A549 (cell line): Measurements from ENCODE around the gene POLR3B.

Source experiments
- HDAC2 ChIP-seq: fragments of 200-600 bp; sonication (generic); IDR thresholded peaks from 2 replicates; pipeline ENCODE4 v1.6.1; 2016
- JUN ChIP-seq, 2 experiments: fragments of >200 bp; sonication (Bioruptor Twin); formaldehyde crosslinking; IDR thresholded peaks; 2 replicates in 1 of 2; 3 replicates in 1 of 2; pipeline ENCODE4 v1.6.1; 2016 to 2017
- PHF8 ChIP-seq: fragments of 200-600 bp; sonication (generic); IDR thresholded peaks from 2 replicates; pipeline ENCODE4 v1.6.1; 2016; ENCODE audit warnings: low read depth, mild to moderate bottlenecking, antibody characterized with exemption, moderate library complexity, borderline replicate concordance
- TF ChIP-seq, protein P1 (sequence below): fragments of >200 bp; sonication (Bioruptor Twin); formaldehyde crosslinking; IDR thresholded peaks from 3 replicates; pipeline ENCODE4 v1.5.1; 2016

DNA sequence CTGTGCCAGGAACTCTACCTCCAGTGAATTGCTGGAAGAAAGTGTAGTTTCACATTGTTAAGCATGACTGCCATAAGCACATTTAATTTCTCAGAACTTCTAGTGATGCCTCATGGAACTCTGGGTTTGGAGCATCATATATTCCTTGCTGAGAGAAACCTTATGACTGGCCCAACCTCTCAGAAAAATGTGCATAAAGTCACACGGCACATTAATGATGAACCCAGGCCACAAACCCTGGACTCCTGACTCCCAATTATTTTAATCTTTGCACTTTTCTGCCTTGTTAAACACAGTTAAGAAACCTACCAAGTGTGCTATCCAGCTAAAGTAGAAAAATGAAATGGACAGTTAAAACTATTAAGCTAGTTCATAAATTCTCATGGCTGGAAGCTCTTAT, 49.4 kb upstream of the POLR3B start:
- TF ChIP-seq, protein P1, sequence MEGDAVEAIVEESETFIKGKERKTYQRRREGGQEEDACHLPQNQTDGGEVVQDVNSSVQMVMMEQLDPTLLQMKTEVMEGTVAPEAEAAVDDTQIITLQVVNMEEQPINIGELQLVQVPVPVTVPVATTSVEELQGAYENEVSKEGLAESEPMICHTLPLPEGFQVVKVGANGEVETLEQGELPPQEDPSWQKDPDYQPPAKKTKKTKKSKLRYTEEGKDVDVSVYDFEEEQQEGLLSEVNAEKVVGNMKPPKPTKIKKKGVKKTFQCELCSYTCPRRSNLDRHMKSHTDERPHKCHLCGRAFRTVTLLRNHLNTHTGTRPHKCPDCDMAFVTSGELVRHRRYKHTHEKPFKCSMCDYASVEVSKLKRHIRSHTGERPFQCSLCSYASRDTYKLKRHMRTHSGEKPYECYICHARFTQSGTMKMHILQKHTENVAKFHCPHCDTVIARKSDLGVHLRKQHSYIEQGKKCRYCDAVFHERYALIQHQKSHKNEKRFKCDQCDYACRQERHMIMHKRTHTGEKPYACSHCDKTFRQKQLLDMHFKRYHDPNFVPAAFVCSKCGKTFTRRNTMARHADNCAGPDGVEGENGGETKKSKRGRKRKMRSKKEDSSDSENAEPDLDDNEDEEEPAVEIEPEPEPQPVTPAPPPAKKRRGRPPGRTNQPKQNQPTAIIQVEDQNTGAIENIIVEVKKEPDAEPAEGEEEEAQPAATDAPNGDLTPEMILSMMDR, result no peak
- TF ChIP-seq PHF8 (no peak), HDAC2 (no peak), JUN (IDR thresholded peaks at IDR 0.05) (no peak)
